ENCODE data around the gene RMDN2. TPM values are rescaled to one million over a fixed set of nuclear protein-coding genes. Genes with fewer than 3 reads are reported as not detected.
A peak's percentile ranks its signal among the peaks of the same experiment; 100 is the strongest.

Gene RMDN2
- total RNA-seq, 4 donors from 2014 or later, result 12.5 to 19.2 (median 14.3) TPM

- H3K27ac ChIP-seq, result no peak overlapping the region
- no peak overlapping the region for H3K4me3 ChIP-seq
- no peak for DNase-seq
- no peaks in the 10 kb centered on the region for H3K27me3 ChIP-seq
- intact Hi-C loops (cut with DNase I; ENCODE audit: low total_unique reads), result no loop called here
- no peaks in the 10 kb centered on the region for H3K9me3 ChIP-seq
- TF ChIP-seq, protein P1, sequence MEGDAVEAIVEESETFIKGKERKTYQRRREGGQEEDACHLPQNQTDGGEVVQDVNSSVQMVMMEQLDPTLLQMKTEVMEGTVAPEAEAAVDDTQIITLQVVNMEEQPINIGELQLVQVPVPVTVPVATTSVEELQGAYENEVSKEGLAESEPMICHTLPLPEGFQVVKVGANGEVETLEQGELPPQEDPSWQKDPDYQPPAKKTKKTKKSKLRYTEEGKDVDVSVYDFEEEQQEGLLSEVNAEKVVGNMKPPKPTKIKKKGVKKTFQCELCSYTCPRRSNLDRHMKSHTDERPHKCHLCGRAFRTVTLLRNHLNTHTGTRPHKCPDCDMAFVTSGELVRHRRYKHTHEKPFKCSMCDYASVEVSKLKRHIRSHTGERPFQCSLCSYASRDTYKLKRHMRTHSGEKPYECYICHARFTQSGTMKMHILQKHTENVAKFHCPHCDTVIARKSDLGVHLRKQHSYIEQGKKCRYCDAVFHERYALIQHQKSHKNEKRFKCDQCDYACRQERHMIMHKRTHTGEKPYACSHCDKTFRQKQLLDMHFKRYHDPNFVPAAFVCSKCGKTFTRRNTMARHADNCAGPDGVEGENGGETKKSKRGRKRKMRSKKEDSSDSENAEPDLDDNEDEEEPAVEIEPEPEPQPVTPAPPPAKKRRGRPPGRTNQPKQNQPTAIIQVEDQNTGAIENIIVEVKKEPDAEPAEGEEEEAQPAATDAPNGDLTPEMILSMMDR (IDR thresholded peaks at IDR 0.05), result no peak
- no peak for TF ChIP-seq POLR2A (IDR thresholded peaks at IDR 0.05)
- no peaks in the 10 kb centered on the region for H3K36me3 ChIP-seq
- peaks cover 0 to 4% of the 10 kb centered on the region in 2 donors for H3K4me1 ChIP-seq
These were observed 12.5 kb upstream of the RMDN2 start for GRCh38 chr2:37912616-37913015.

DNA sequence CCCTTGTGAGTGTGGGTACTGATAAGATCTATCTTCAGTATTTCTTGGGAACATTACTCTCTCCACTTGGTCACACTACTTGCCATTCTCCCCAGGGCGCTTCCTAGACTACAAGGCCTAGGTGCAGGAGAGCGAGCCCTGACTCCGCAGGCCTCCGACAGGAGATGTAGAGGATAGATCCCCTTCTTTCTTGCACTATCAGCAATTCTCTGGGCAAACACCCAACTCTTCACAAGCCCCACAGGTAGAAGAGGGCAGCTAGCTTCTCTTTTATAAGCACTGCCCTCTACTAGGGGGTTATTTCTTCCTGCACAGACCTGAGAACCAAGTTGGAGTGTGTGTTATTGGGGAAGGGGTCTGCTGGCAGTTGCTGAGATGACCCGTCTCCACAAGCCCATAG lies 10.7 kb upstream of the RMDN2 start:
- Histone ChIP-seq H3K27me3 (no peaks in the 10 kb centered on the region), H3K27ac (no peak overlapping the region), H3K36me3 (no peaks in the 10 kb centered on the region), H3K4me3 (no peak overlapping the region), H3K4me1 (peaks cover 0 to 4% of the 10 kb centered on the region in 2 donors), H3K9me3 (no peaks in the 10 kb centered on the region)
- intact Hi-C loops (cut with DNase I; ENCODE audit: low total_unique reads), result no loop called here
- DNase-seq, result no peak
- TF ChIP-seq, protein P1 (IDR thresholded peaks at IDR 0.05), result no peak
- TF ChIP-seq POLR2A (IDR thresholded peaks at IDR 0.05), result no peak

- H3K4me3 ChIP-seq, result no peak overlapping the region
- TF ChIP-seq POLR2A (IDR thresholded peaks at IDR 0.05), result no peak
- TF ChIP-seq, protein P1 (IDR thresholded peaks at IDR 0.05), result no peak
- no peak for DNase-seq
- no peaks in the 10 kb centered on the region for H3K27me3 ChIP-seq
- H3K9me3 ChIP-seq, result no peaks in the 10 kb centered on the region
- peaks cover 0 to 4% of the 10 kb centered on the region in 2 donors for H3K4me1 ChIP-seq
- H3K27ac ChIP-seq, result peak overlapping the region in 1 of 2 donors; percentile 19
- intact Hi-C loops (cut with DNase I; ENCODE audit: low total_unique reads), result no loop called here
- no peaks in the 10 kb centered on the region for H3K36me3 ChIP-seq
These were observed 9.3 kb upstream of the RMDN2 start for GRCh38 chr2:37915773-37916172.

GRCh38 chr2:37916512-37917082 lies 8.5 kb upstream of the RMDN2 start:
- no peaks in the 10 kb centered on the region for H3K27me3 ChIP-seq
- DNase-seq, result peak; percentile 80 to 87
- H3K36me3 ChIP-seq, result no peaks in the 10 kb centered on the region
- peaks cover 0 to 4% of the 10 kb centered on the region in 2 donors for H3K4me1 ChIP-seq
- no peak overlapping the region for H3K4me3 ChIP-seq
- H3K9me3 ChIP-seq, result no peaks in the 10 kb centered on the region
- intact Hi-C loops (cut with DNase I; ENCODE audit: low total_unique reads), result no loop called here
- peak overlapping the region; percentile 19 to 33 for H3K27ac ChIP-seq
- TF ChIP-seq, protein P1 (IDR thresholded peaks at IDR 0.05), result no peak
- no peak for TF ChIP-seq POLR2A (IDR thresholded peaks at IDR 0.05)

- peaks cover 0 to 4% of the 10 kb centered on the region in 2 donors for H3K4me1 ChIP-seq
- intact Hi-C loops (cut with DNase I; ENCODE audit: low total_unique reads), result no loop called here
- no peak overlapping the region for H3K4me3 ChIP-seq
- H3K9me3 ChIP-seq, result no peaks in the 10 kb centered on the region
- peak overlapping the region; percentile 19 to 33 for H3K27ac ChIP-seq
- no peak for DNase-seq
- no peaks in the 10 kb centered on the region for H3K27me3 ChIP-seq
- TF ChIP-seq POLR2A (IDR thresholded peaks at IDR 0.05), result no peak
- TF ChIP-seq, protein P1 (IDR thresholded peaks at IDR 0.05), result no peak
- no peaks in the 10 kb centered on the region for H3K36me3 ChIP-seq
These were observed 7.5 kb upstream of the RMDN2 start for GRCh38 chr2:37917281-37918228.

Measured in uterus (tissue), 4 donors.